NT2/D1 (cell line): ENCODE data around the gene TAX1BP3.
A peak's percentile ranks its signal among the peaks of the same experiment; 100 is the strongest.

Experiments
- DNase-seq: peaks from one replicate; pipeline ENCODE4 v3.0.0-alpha.2; 2011; ENCODE audit warnings: low read depth, low spot score
- H3K27me3 ChIP-seq: 2 replicates; pipeline ENCODE4 v1.6.0; 2011; ENCODE audit warnings: mild to moderate bottlenecking; ENCODE audit not compliant: insufficient read length, insufficient read depth
- H3K36me3 ChIP-seq: 2 replicates; pipeline ENCODE4 v1.6.1; 2011; ENCODE audit warnings: mild to moderate bottlenecking, low read length, mixed read lengths; ENCODE audit not compliant: insufficient read depth, insufficient read length
- H3K4me1 ChIP-seq: 2 replicates; pipeline ENCODE4 v1.5.1; 2011; ENCODE audit not compliant: insufficient read depth, insufficient read length
- H3K4me3 ChIP-seq: 2 replicates; pipeline ENCODE4 v1.5.1; 2011; ENCODE audit warnings: low read depth; ENCODE audit not compliant: insufficient read length
- H3K9ac ChIP-seq: 2 replicates; pipeline ENCODE4 v1.6.0; 2011; ENCODE audit warnings: low read depth; ENCODE audit not compliant: insufficient read length
- H3K9me3 ChIP-seq: 2 replicates; pipeline ENCODE4 v1.5.1; 2011; ENCODE audit warnings: mild to moderate bottlenecking, low read length; ENCODE audit not compliant: insufficient read depth
- SUZ12 ChIP-seq: IDR thresholded peaks from 2 replicates; pipeline ENCODE4 v1.6.1; 2011; ENCODE audit not compliant: insufficient read length, insufficient read depth; ENCODE audit errors: extremely low read depth
- YY1 ChIP-seq: IDR thresholded peaks from 2 replicates; pipeline ENCODE4 v1.6.1; 2011; ENCODE audit not compliant: insufficient read length, insufficient read depth
- ZNF274 ChIP-seq: IDR thresholded peaks from 2 replicates; pipeline ENCODE4 v1.6.1; 2011; ENCODE audit warnings: mild to moderate bottlenecking, low read depth, low read length

The TAX1BP3 gene

GRCh38 chr17:3641717-3642486, 26.5 kb downstream of the TAX1BP3 start:
- H3K27me3 ChIP-seq = no peaks in the 10 kb centered on the region
- DNase-seq = no peak
- no peak overlapping the region for H3K4me3 ChIP-seq
- H3K9ac ChIP-seq = no peak overlapping the region
- TF ChIP-seq SUZ12 (no peak), YY1 (no peak), ZNF274 (no peak)
- peaks cover 9% of the 10 kb centered on the region for H3K4me1 ChIP-seq
- peaks cover 61% of the 10 kb centered on the region for H3K36me3 ChIP-seq
- H3K9me3 ChIP-seq = no peaks in the 10 kb centered on the region

- H3K9ac ChIP-seq = no peak overlapping the region
- no peak for TF ChIP-seq SUZ12
- no peak for TF ChIP-seq YY1
- no peak for TF ChIP-seq ZNF274
- H3K4me1 ChIP-seq = peaks cover 7% of the 10 kb centered on the region
- H3K27me3 ChIP-seq = no peaks in the 10 kb centered on the region
- H3K4me3 ChIP-seq = no peak overlapping the region
- no peaks in the 10 kb centered on the region for H3K9me3 ChIP-seq
- peaks cover 52% of the 10 kb centered on the region for H3K36me3 ChIP-seq
- DNase-seq = no peak
Measured at GRCh38 chr17:3641014-3641413, 27.4 kb downstream of the TAX1BP3 start.

- TF ChIP-seq ZNF274 (no peak), YY1 (no peak), SUZ12 (no peak)
- H3K36me3 ChIP-seq = peaks cover 47% of the 10 kb centered on the region
- no peaks in the 10 kb centered on the region for H3K9me3 ChIP-seq
- no peaks in the 10 kb centered on the region for H3K27me3 ChIP-seq
- no peak for DNase-seq
- peaks cover 7% of the 10 kb centered on the region for H3K4me1 ChIP-seq
- H3K4me3 ChIP-seq = no peak overlapping the region
- H3K9ac ChIP-seq = no peak overlapping the region
Measured at GRCh38 chr17:3639981-3640596, 28.3 kb downstream of the TAX1BP3 start.

- H3K36me3 ChIP-seq = peaks cover 37% of the 10 kb centered on the region
- H3K4me1 ChIP-seq = peaks cover 10% of the 10 kb centered on the region
- H3K9me3 ChIP-seq = no peaks in the 10 kb centered on the region
- H3K4me3 ChIP-seq = peak overlapping the region; percentile 88
- TF ChIP-seq SUZ12 = no peak
- no peak for TF ChIP-seq ZNF274
- no peak for TF ChIP-seq YY1
- no peak for DNase-seq
- peak overlapping the region; percentile 86 for H3K9ac ChIP-seq
- no peaks in the 10 kb centered on the region for H3K27me3 ChIP-seq
Measured at GRCh38 chr17:3636908-3637373, 31.4 kb downstream of the TAX1BP3 start.

GRCh38 chr17:3636154-3636907, 32.0 kb downstream of the TAX1BP3 start, which contains the start of the genes CTNS and SHPK:
Gene CTNS, plus strand, starts transcription at chr17:3636760. Its CDS starts 3,447 bp downstream, at chr17:3640207.
Gene SHPK, minus strand, starts transcription at chr17:3636250. Its CDS starts 31 bp downstream, at chr17:3636219.
- Histone ChIP-seq H3K9ac (peak within 1 kb of the TSS; percentile 97), H3K4me3 (peak within 1 kb of the TSS; percentile 88), H3K36me3 (peaks cover 34% of the 10 kb centered on the region), H3K9me3 (no peaks in the 10 kb centered on the region), H3K4me1 (peaks cover 10% of the 10 kb centered on the region), H3K27me3 (no peaks in the 10 kb centered on the region)
- TF ChIP-seq ZNF274 (no peak), YY1 (no peak), SUZ12 (no peak)
- DNase-seq = peak; percentile 91

- H3K27me3 ChIP-seq = no peaks in the 10 kb centered on the region
- no peak for DNase-seq
- H3K9me3 ChIP-seq = no peaks in the 10 kb centered on the region
- peak overlapping the region; percentile 88 for H3K4me3 ChIP-seq
- H3K9ac ChIP-seq = peak overlapping the region; percentile 97
- H3K36me3 ChIP-seq = peaks cover 30% of the 10 kb centered on the region
- peaks cover 7% of the 10 kb centered on the region for H3K4me1 ChIP-seq
- TF ChIP-seq YY1 (no peak), SUZ12 (no peak), ZNF274 (no peak)
Measured at GRCh38 chr17:3635474-3636153, 32.8 kb downstream of the TAX1BP3 start.
